Measurements from ENCODE around the gene RPL38. TPM values are rescaled to one million over a fixed set of nuclear protein-coding genes. Genes with fewer than 3 reads are reported as not detected.

Gene RPL38
- total and polyA plus RNA-seq, 2 experiments from 2014 or later = 176 to 986 TPM

- Histone ChIP-seq H3K27ac (no peak overlapping the region), H3F3A (ENCODE audit: insufficient read depth) (no peaks in the 10 kb centered on the region), H3K9me3 (ENCODE audit: low read depth) (no peaks in the 10 kb centered on the region), H3K9me2 (ENCODE audit: insufficient read depth) (no peaks in the 10 kb centered on the region), H3K36me3 (ENCODE audit: low read depth) (no peaks in the 10 kb centered on the region), H3K4me3 (no peak overlapping the region), H3K27me3 (replicated peaks; ENCODE audit: insufficient read depth) (0 out of 2 replicates have a peak, but pooled peaks cover 9% of the 10 kb centered on the region), H3K9ac (no peak overlapping the region), H3K4me2 (ENCODE audit: unreplicated experiment) (no peak overlapping the region), H2AFZ (no peak overlapping the region), H3K79me2 (ENCODE audit: insufficient read depth) (no peaks in the 10 kb centered on the region), H3K4me1 (ENCODE audit: insufficient read depth) (no peaks in the 10 kb centered on the region), H4K20me1 (ENCODE audit: insufficient read depth) (no peaks in the 10 kb centered on the region)
- TF ChIP-seq EZH2phosphoT487 (IDR thresholded peaks at IDR 0.05; ENCODE audit: insufficient read depth, low read depth) (no peak), EZH2 (IDR thresholded peaks at IDR 0.05; ENCODE audit: insufficient read depth, poor library complexity, severe bottlenecking) (no peak)
- no peak for DNase-seq
- in situ Hi-C loops (cut with MboI) = no loop called here
- WGBS, 2 experiments (ENCODE audit: low coverage in 1 of 2, low lambda C conversion rate in 2 of 2, missing lambda C conversion rate in 2 of 2) = 73 to 75% methylated on average over 19 of the region's 19 CpGs
These were observed 31.6 kb downstream of the RPL38 start for GRCh38 chr17:74235040-74235581.

- H3K9me2 ChIP-seq (ENCODE audit: insufficient read depth) = no peaks in the 10 kb centered on the region
- no peak for TF ChIP-seq EZH2 (IDR thresholded peaks at IDR 0.05; ENCODE audit: insufficient read depth, poor library complexity, severe bottlenecking)
- TF ChIP-seq EZH2phosphoT487 (IDR thresholded peaks at IDR 0.05; ENCODE audit: insufficient read depth, low read depth) = no peak
- H3K27me3 ChIP-seq (replicated peaks; ENCODE audit: insufficient read depth) = 0 out of 2 replicates have a peak, but pooled peaks cover 9% of the 10 kb centered on the region
- no peak for DNase-seq
- H3K36me3 ChIP-seq (ENCODE audit: low read depth) = no peaks in the 10 kb centered on the region
- in situ Hi-C loops (cut with MboI) = no loop called here
- WGBS, 2 experiments (ENCODE audit: low coverage in 1 of 2, low lambda C conversion rate in 2 of 2, missing lambda C conversion rate in 2 of 2) = 62 to 68% methylated on average over 8 of the region's 8 CpGs
- H3F3A ChIP-seq (ENCODE audit: insufficient read depth) = no peaks in the 10 kb centered on the region
- no peaks in the 10 kb centered on the region for H3K79me2 ChIP-seq (ENCODE audit: insufficient read depth)
- no peak overlapping the region for H3K9ac ChIP-seq
- no peak overlapping the region for H2AFZ ChIP-seq
- no peak overlapping the region for H3K4me2 ChIP-seq (ENCODE audit: unreplicated experiment)
- H3K27ac ChIP-seq = no peak overlapping the region
- H3K4me3 ChIP-seq = no peak overlapping the region
- H4K20me1 ChIP-seq (ENCODE audit: insufficient read depth) = no peaks in the 10 kb centered on the region
- H3K9me3 ChIP-seq (ENCODE audit: low read depth) = no peaks in the 10 kb centered on the region
- no peaks in the 10 kb centered on the region for H3K4me1 ChIP-seq (ENCODE audit: insufficient read depth)
These were observed 32.5 kb downstream of the RPL38 start for GRCh38 chr17:74235911-74236371.

DNA sequence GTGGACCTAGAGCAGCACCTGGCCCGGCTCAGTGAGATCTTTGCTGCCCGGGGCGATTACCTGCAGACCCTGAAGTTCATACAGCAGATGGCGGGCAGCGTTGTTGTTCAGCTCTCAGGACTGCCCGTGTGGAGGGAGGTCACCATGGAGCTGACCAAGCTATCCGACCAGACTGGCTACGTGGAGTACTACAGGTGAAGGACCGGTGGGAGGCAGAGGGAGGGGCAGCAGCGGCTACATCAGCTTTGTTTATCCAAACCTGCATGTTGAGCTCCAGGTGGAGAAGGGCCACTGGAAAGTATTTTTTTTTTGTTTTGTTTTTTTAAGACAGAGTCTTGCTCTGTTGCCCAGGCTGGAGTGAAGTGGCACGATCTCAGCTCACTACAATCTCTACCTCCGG lies 33.8 kb downstream of the RPL38 start:
- Histone ChIP-seq H3K9me2 (ENCODE audit: insufficient read depth) (no peaks in the 10 kb centered on the region), H3K9ac (no peak overlapping the region), H3K4me1 (ENCODE audit: insufficient read depth) (no peaks in the 10 kb centered on the region), H2AFZ (no peak overlapping the region), H3K4me3 (no peak overlapping the region), H3K27me3 (replicated peaks; ENCODE audit: insufficient read depth) (0 out of 2 replicates have a peak, but pooled peaks cover 15% of the 10 kb centered on the region), H3K79me2 (ENCODE audit: insufficient read depth) (no peaks in the 10 kb centered on the region), H3K27ac (no peak overlapping the region), H3K9me3 (ENCODE audit: low read depth) (no peaks in the 10 kb centered on the region), H3K4me2 (ENCODE audit: unreplicated experiment) (no peak overlapping the region), H4K20me1 (ENCODE audit: insufficient read depth) (no peaks in the 10 kb centered on the region), H3F3A (ENCODE audit: insufficient read depth) (no peaks in the 10 kb centered on the region), H3K36me3 (ENCODE audit: low read depth) (no peaks in the 10 kb centered on the region)
- in situ Hi-C loops (cut with MboI) = no loop called here
- WGBS, 2 experiments (ENCODE audit: low coverage in 1 of 2, low lambda C conversion rate in 2 of 2, missing lambda C conversion rate in 2 of 2) = 75 to 78% methylated on average over 12 of the region's 12 CpGs
- TF ChIP-seq EZH2phosphoT487 (IDR thresholded peaks at IDR 0.05; ENCODE audit: insufficient read depth, low read depth) = no peak
- no peak for TF ChIP-seq EZH2 (IDR thresholded peaks at IDR 0.05; ENCODE audit: insufficient read depth, poor library complexity, severe bottlenecking)
- DNase-seq = no peak

- Histone ChIP-seq H3K4me1 (ENCODE audit: insufficient read depth) (no peaks in the 10 kb centered on the region), H3K9me3 (ENCODE audit: low read depth) (no peaks in the 10 kb centered on the region), H3K27ac (no peak overlapping the region), H4K20me1 (ENCODE audit: insufficient read depth) (no peaks in the 10 kb centered on the region), H3K27me3 (replicated peaks; ENCODE audit: insufficient read depth) (0 out of 2 replicates have a peak, but pooled peaks cover 15% of the 10 kb centered on the region), H2AFZ (no peak overlapping the region), H3K79me2 (ENCODE audit: insufficient read depth) (no peaks in the 10 kb centered on the region), H3K4me3 (no peak overlapping the region), H3F3A (ENCODE audit: insufficient read depth) (no peaks in the 10 kb centered on the region), H3K9me2 (ENCODE audit: insufficient read depth) (no peaks in the 10 kb centered on the region), H3K4me2 (ENCODE audit: unreplicated experiment) (no peak overlapping the region), H3K36me3 (ENCODE audit: low read depth) (no peaks in the 10 kb centered on the region), H3K9ac (no peak overlapping the region)
- TF ChIP-seq EZH2 (IDR thresholded peaks at IDR 0.05; ENCODE audit: insufficient read depth, poor library complexity, severe bottlenecking) = no peak
- TF ChIP-seq EZH2phosphoT487 (IDR thresholded peaks at IDR 0.05; ENCODE audit: insufficient read depth, low read depth) = no peak
- WGBS, 2 experiments (ENCODE audit: low coverage in 1 of 2, low lambda C conversion rate in 2 of 2, missing lambda C conversion rate in 2 of 2) = 49 to 54% methylated on average over 10 of the region's 10 CpGs
- in situ Hi-C loops (cut with MboI) = no loop called here
- no peak for DNase-seq
These were observed 35.7 kb downstream of the RPL38 start for GRCh38 chr17:74239172-74239571.
